Thyroid gland (tissue), 4 donors: Measurements from ENCODE around the gene KYAT1. TPM values are rescaled to one million over a fixed set of nuclear protein-coding genes. Genes with fewer than 3 reads are reported as not detected.

Experiments used
- DNase-seq, 2 donors: peaks; one replicate each; pipeline ENCODE4 v3.0.0-alpha.2; 2019
- H3K27ac ChIP-seq, 3 donors: fragments of 200-600 bp; sonication (generic); 1 replicate in 2 of 3; 2 replicates in 1 of 3; pipeline ENCODE4 v1.5.1; 2016 to 2019; ENCODE audit warnings: mild to moderate bottlenecking in 1 of 3, moderate library complexity in 1 of 3
- H3K27me3 ChIP-seq: fragments of 200-600 bp; sonication (generic); one replicate; pipeline ENCODE4 v1.5.1; 2019
- H3K36me3 ChIP-seq, 2 donors: fragments of 200-600 bp; sonication (generic); one replicate each; pipeline ENCODE4 v1.5.1; 2016 to 2019
- H3K4me1 ChIP-seq, 2 donors: fragments of 200-600 bp; sonication (generic); one replicate each; pipeline ENCODE4 v1.5.1; 2017 to 2019
- H3K4me3 ChIP-seq, 3 donors: fragments of 200-600 bp; sonication (generic); replicated peaks in 1 of 3; 1 replicate in 2 of 3; 2 replicates in 1 of 3; pipeline ENCODE4 v1.5.1; 2016; ENCODE audit warnings: mild to moderate bottlenecking in 1 of 3
- H3K9me3 ChIP-seq: fragments of 200-600 bp; sonication (generic); one replicate; pipeline ENCODE4 v1.5.1; 2017
- CTCF ChIP-seq, 6 experiments: fragments of 200-600 bp in 3 of 6; fragments of 450-650 bp in 3 of 6; sonication (generic) in 3 of 6; IDR thresholded peaks; one replicate each; pipeline ENCODE4 v1.5.1; 2016 to 2019; ENCODE audit warnings: antibody characterized with exemption in 6 of 6, mild to moderate bottlenecking in 2 of 6, inconsistent platforms in 1 of 6, moderate library complexity in 1 of 6
- POLR2A ChIP-seq, 2 donors: fragments of 450-650 bp; IDR thresholded peaks; one replicate each; pipeline ENCODE4 v1.6.1; 2017; ENCODE audit warnings: antibody characterized with exemption in 2 of 2, mild to moderate bottlenecking in 2 of 2, moderate library complexity in 1 of 2
- WGBS, 2 donors: methylation state at CpG; one replicate each; pipeline ENCODE4 v1.1.5; 2017; 5-methylcytosine and 5-hydroxymethylcytosine counted together
- intact Hi-C: fragments of 100-400 bp; cut with DNase I; formaldehyde crosslinking; loops from one replicate; pipeline ENCODE4 v1.15.1; 2023
- total RNA-seq, 4 donors: library from RNA; depleted of rRNA; stranded (reverse); fragments of >200 nt; gene quantifications; one replicate each; pipeline ENCODE4 v1.2.3, GENCODE V29; 2016

Gene KYAT1
- total RNA-seq, 4 donors from 2014 or later = 5.8 to 12.6 (median 12.3) TPM

- intact Hi-C loops = no loop called here
- Histone ChIP-seq H3K27ac (peak overlapping the region in 2 of 3 donors; percentile 83 to 88), H3K4me3 (no peak overlapping the region), H3K4me1 (peaks cover 50 to 92% of the 10 kb centered on the region in 2 donors), H3K9me3 (no peaks in the 10 kb centered on the region), H3K27me3 (no peaks in the 10 kb centered on the region), H3K36me3 (peaks cover 4 to 10% of the 10 kb centered on the region in 2 donors)
- WGBS, 2 donors = 67 to 71% methylated on average over 15 to 22 of the region's 23 CpGs
- TF ChIP-seq CTCF (IDR thresholded peaks at IDR 0.05) = no peak
- TF ChIP-seq POLR2A (IDR thresholded peaks at IDR 0.05) = no peak
- no peak for DNase-seq
Observed at GRCh38 chr9:128913995-128914772, 32.4 kb upstream of the KYAT1 start.

GRCh38 chr9:128913048-128913900 is 31.5 kb upstream of the KYAT1 start:
- 58 to 90% methylated on average over 10 to 15 of the region's 15 CpGs for WGBS, 2 donors
- Histone ChIP-seq H3K36me3 (peaks cover 13 to 19% of the 10 kb centered on the region in 2 donors), H3K9me3 (no peaks in the 10 kb centered on the region), H3K4me3 (no peak overlapping the region), H3K27me3 (no peaks in the 10 kb centered on the region), H3K27ac (peak overlapping the region; percentile 83 to 88 (median 85)), H3K4me1 (peaks cover 44 to 84% of the 10 kb centered on the region in 2 donors)
- TF ChIP-seq POLR2A (IDR thresholded peaks at IDR 0.05) (no peak), CTCF (IDR thresholded peaks at IDR 0.05) (no peak)
- no peak for DNase-seq
- intact Hi-C loops = no loop called here

DNA sequence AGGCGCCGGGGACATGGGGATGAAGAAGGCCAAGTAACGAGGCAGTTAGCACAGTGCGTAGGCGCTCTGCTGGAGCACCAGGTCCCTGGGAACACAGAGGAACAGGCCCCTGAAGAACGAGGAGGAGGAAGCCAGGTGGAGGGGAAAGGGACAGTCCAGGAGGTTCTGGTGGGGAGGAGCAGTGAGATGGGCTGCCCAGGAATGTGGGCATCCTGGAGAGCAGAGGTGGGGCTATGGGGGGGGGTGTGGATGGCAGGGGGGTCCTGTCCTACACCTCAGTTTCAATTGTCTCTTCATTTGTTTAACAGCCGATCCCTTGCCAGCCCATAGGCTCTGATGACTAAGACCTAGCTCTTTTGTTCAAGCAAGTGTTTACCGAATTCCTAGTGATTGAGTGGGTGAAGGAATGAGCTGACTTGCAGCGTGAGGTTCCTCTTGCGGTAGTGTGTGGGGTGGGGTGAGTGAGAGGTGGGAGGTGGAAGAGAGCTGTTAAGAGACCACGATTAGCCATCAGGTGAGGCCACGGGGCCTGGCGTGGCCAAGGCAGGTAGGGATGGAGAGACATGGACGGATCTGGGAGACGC is 30.6 kb upstream of the KYAT1 start:
- intact Hi-C loops = no loop called here
- no peaks in the 10 kb centered on the region for H3K27me3 ChIP-seq
- TF ChIP-seq POLR2A (IDR thresholded peaks at IDR 0.05) (peak in 1 of 2 donors; percentile 33), CTCF (IDR thresholded peaks at IDR 0.05) (no peak)
- H3K4me1 ChIP-seq = peaks cover 44 to 76% of the 10 kb centered on the region in 2 donors
- H3K27ac ChIP-seq = peak overlapping the region; percentile 83 to 88 (median 85)
- DNase-seq = peak in 1 of 2 donors; percentile 40
- peaks cover 22 to 28% of the 10 kb centered on the region in 2 donors for H3K36me3 ChIP-seq
- no peaks in the 10 kb centered on the region for H3K9me3 ChIP-seq
- H3K4me3 ChIP-seq = no peak overlapping the region
- 60 to 67% methylated on average over 15 of the region's 15 CpGs for WGBS, 2 donors

DNA sequence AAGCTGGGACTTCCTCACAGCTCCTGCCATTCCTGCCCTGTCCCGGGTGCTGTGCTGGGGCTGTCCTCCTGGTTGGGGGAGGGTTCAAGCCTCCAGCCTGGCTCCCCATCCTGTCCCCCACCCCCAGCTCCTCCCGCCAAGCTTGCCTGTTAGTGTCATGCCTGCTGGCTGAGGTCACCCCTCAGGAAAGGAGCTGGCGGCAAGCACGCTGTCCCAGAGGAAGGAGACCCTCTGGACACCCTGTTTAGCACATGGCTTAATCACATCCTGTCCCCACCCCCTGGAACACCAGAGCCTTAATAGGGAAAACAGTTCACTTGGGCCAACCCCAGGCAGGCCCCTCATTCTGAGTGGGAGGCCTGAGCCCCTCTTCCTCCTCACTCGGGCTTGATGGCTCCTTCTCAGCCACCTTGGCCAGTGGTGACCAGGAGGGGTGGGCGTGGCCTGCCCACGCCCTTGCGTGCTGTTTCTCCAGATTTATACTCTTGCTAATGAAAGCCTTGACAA is 29.8 kb upstream of the KYAT1 start:
- Histone ChIP-seq H3K27me3 (no peaks in the 10 kb centered on the region), H3K9me3 (no peaks in the 10 kb centered on the region), H3K36me3 (peaks cover 27 to 32% of the 10 kb centered on the region in 2 donors), H3K4me1 (peaks cover 41 to 69% of the 10 kb centered on the region in 2 donors), H3K4me3 (no peak overlapping the region), H3K27ac (peak overlapping the region; percentile 83 to 88 (median 85))
- DNase-seq = peak in 1 of 2 donors; percentile 37
- intact Hi-C loops = no loop called here
- 56 to 64% methylated on average over 8 of the region's 8 CpGs for WGBS, 2 donors
- no peak for TF ChIP-seq POLR2A (IDR thresholded peaks at IDR 0.05)
- TF ChIP-seq CTCF (IDR thresholded peaks at IDR 0.05) = no peak
